Measurements from ENCODE around the gene RUNX3. TPM values are rescaled to one million over a fixed set of nuclear protein-coding genes. Genes with fewer than 3 reads are reported as not detected.

The RUNX3 gene
- total RNA-seq, 1 donor from 2014 or later, result 0.41 TPM

DNA sequence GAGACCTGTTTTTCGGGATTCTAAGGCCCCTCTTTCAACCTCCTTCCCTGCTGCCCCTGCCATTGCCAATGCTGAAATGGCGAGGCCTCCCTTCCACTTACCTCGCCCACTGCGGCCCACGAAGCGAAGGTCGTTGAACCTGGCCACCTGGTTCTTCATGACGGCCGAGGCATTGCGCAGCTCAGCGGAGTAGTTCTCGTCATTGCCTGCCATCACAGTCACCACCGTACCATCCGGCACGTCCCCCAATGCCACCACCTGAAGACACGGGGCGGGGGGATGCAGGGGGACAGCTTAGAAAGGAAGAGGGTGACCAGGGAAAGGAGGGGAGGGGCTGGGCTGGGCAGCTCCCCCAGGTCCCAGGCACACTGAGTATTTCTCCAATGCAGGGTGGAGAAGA lies 2.6 kb downstream of the RUNX3 start:
- H3K4me1 Mint-ChIP-seq (ENCODE audit: unreplicated experiment), result peaks cover 8% of the 10 kb centered on the region
- no peaks in the 10 kb centered on the region for H3K9me3 Mint-ChIP-seq
- no peaks in the 10 kb centered on the region for H3K36me3 Mint-ChIP-seq
- TF ChIP-seq, protein P1, sequence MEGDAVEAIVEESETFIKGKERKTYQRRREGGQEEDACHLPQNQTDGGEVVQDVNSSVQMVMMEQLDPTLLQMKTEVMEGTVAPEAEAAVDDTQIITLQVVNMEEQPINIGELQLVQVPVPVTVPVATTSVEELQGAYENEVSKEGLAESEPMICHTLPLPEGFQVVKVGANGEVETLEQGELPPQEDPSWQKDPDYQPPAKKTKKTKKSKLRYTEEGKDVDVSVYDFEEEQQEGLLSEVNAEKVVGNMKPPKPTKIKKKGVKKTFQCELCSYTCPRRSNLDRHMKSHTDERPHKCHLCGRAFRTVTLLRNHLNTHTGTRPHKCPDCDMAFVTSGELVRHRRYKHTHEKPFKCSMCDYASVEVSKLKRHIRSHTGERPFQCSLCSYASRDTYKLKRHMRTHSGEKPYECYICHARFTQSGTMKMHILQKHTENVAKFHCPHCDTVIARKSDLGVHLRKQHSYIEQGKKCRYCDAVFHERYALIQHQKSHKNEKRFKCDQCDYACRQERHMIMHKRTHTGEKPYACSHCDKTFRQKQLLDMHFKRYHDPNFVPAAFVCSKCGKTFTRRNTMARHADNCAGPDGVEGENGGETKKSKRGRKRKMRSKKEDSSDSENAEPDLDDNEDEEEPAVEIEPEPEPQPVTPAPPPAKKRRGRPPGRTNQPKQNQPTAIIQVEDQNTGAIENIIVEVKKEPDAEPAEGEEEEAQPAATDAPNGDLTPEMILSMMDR (conservative IDR thresholded peaks at IDR 0.05), result no peak
- H3K4me3 Mint-ChIP-seq, result no peak overlapping the region
- DNase-seq (ENCODE audit: extremely low spot score, unreplicated experiment), result no peak
- H3K27ac Mint-ChIP-seq, result no peak overlapping the region
- peaks cover 77% of the 10 kb centered on the region for H3K27me3 Mint-ChIP-seq

DNA sequence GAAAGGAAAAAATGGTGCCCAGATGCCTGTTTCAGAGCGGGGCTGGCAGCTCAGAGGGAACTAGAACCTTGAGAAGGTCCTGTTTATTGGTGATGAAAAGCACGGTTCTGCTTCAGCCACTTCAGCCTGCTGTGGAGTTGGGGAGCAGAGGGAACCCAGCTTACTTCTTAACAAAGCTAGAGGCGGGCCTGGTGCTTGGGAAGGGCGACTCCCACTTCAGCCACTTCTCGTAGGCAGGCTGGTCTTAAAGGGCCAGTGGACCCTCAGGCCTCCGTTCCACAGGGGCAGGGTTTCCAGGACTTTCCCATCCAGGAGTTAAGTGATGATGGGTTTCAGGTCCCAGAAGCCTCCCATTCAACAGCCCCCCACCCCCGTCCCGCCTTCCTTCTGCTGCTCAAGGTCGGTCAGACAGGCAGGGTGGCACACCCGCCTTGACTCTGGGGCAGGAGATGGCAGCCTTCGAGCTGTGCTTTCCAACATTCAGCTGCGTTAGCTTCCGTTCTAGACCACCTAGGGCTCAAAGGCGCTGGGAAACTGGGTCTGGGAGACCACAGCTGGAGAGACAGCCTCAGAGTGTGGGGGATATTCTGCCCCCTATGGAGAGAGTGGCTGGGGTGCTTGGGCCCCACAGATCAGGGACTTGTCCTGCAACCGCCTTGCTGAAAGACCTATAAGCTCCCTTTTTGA lies 3.4 kb downstream of the RUNX3 start:
- Mint-ChIP-seq H3K27me3 (peaks cover 74% of the 10 kb centered on the region), H3K9me3 (no peaks in the 10 kb centered on the region), H3K4me3 (no peak overlapping the region), H3K36me3 (no peaks in the 10 kb centered on the region), H3K4me1 (ENCODE audit: unreplicated experiment) (peaks cover 8% of the 10 kb centered on the region), H3K27ac (no peak overlapping the region)
- TF ChIP-seq, protein P1 (conservative IDR thresholded peaks at IDR 0.05), result no peak
- no peak for DNase-seq (ENCODE audit: extremely low spot score, unreplicated experiment)

DNA sequence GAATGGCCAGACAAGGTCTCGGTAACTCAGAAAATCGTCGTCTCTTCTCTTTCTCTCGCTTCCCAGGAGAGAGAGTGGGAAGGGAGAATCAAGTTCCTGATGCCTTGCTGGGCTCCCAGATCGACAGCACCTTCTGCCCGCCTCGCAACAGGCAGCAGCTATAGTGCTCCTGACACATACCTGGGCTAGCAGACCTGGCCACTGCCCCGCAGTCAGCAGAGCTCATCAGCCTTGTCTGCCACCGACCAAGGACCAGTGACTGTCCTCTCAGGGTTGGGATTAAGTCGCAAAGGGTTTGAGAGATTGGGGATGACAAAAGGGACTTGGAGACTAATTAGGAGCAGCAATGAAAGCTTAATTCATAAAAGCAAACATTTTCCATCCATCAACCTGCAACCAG lies 4.1 kb downstream of the RUNX3 start:
- Mint-ChIP-seq H3K9me3 (no peaks in the 10 kb centered on the region), H3K27ac (no peak overlapping the region), H3K4me3 (no peak overlapping the region), H3K27me3 (peaks cover 70% of the 10 kb centered on the region), H3K36me3 (no peaks in the 10 kb centered on the region), H3K4me1 (ENCODE audit: unreplicated experiment) (peaks cover 3% of the 10 kb centered on the region)
- no peak for DNase-seq (ENCODE audit: extremely low spot score, unreplicated experiment)
- TF ChIP-seq, protein P1 (conservative IDR thresholded peaks at IDR 0.05), result no peak

DNA sequence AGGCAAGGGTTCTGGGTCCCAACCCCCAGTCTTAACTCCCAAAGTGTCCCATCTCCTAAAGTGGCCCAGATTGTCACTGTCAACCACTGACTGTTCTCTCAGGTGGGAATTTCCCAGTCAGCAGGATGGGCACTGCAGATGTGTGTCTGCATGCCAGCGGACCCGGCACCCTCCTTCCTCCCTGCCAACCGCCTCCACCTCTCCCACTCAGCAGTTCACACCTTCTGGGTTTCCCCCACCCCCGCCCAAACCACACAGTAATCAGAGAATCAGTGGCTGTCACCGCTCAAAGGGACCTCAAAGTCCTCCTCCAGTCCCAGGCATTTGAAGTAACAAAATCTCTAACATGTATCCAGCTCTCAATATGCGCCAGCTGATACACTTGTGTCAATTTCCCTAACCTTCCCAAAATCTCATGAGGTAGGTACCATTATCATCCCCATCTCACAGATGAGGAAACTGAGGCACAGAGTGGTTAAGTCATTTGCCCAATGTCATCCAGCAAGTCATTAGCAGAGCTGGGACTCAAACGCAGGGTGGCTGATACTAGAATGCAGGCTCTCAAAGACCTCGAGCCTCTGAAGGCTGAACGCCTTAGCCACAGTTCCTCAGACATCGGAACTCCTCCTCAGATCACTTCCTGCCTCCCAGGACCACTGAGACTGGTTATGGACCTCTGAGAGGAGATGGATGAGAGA lies 4.8 kb downstream of the RUNX3 start:
- Mint-ChIP-seq H3K27ac (no peak overlapping the region), H3K4me3 (no peak overlapping the region), H3K9me3 (no peaks in the 10 kb centered on the region), H3K36me3 (no peaks in the 10 kb centered on the region), H3K4me1 (ENCODE audit: unreplicated experiment) (peaks cover 3% of the 10 kb centered on the region), H3K27me3 (peaks cover 72% of the 10 kb centered on the region)
- TF ChIP-seq, protein P1 (conservative IDR thresholded peaks at IDR 0.05), result no peak
- no peak for DNase-seq (ENCODE audit: extremely low spot score, unreplicated experiment)

DNA sequence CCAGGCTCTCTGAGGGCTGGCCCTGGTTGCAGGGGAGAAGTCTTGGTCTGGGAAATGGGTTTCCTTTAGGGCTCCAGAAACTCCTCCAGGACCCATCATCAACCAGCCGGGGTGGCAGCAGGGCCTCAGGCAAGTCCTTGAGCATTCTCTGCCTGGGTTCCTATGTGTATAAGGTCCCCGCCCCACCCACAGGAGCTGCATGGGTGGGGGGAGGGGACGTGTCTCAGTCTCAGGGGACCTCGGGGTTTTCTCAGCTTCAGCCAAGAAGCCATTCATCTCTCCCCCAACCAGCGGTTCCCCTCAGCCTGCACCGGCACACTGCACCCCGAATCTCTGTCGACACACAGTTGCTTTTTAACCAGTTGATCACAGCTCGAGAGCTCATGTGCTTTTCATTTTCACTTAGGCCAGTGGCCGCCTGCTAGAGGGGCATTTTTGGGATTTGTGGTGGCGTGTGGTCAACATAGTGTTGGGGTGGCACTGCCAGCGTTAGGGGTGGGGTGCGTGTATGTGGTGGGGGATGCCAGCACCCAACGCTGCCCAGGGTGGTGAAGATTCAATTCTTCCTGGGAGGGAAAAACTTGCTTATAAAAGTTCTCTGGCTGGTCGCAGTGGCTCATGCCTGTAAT lies 6.5 kb downstream of the RUNX3 start:
- no peaks in the 10 kb centered on the region for H3K36me3 Mint-ChIP-seq
- H3K4me3 Mint-ChIP-seq, result no peak overlapping the region
- H3K9me3 Mint-ChIP-seq, result no peaks in the 10 kb centered on the region
- peaks cover 3% of the 10 kb centered on the region for H3K4me1 Mint-ChIP-seq (ENCODE audit: unreplicated experiment)
- peaks cover 73% of the 10 kb centered on the region for H3K27me3 Mint-ChIP-seq
- no peak overlapping the region for H3K27ac Mint-ChIP-seq
- DNase-seq (ENCODE audit: extremely low spot score, unreplicated experiment), result no peak
- TF ChIP-seq, protein P1 (conservative IDR thresholded peaks at IDR 0.05), result no peak
